ENCODE data around the gene KCNIP2.

KCNIP2 gene

DNA sequence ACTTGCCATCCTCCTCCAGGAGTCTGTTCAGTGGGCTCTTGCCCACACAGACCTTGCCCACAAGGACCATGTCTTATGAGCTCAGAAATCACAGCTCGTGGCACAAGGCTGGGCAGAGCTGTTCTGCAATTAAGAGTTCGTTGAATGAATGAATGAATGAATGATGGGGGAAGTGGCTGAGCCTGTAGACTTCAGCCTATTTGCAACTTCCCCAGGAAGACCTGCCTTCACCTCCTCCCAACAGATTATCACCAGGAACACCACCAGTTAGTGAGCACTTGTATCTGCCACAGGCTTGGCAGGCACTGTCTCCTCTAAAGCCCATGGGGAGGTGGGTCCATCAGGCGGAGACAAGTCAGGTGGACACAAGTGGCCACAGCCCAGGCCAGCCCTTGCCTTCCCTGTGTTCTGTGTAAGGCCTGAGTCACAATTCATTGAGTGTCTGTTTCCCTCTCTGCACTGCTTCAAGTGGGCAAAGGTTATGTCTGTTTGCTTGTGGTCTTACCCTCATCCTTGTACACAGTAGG lies 65.9 kb downstream of the KCNIP2 start:
- H3K4me1 ChIP-seq (ENCODE audit: control insufficient read depth, insufficient read depth, low read length), result peaks cover 54% of the 10 kb centered on the region

DNA sequence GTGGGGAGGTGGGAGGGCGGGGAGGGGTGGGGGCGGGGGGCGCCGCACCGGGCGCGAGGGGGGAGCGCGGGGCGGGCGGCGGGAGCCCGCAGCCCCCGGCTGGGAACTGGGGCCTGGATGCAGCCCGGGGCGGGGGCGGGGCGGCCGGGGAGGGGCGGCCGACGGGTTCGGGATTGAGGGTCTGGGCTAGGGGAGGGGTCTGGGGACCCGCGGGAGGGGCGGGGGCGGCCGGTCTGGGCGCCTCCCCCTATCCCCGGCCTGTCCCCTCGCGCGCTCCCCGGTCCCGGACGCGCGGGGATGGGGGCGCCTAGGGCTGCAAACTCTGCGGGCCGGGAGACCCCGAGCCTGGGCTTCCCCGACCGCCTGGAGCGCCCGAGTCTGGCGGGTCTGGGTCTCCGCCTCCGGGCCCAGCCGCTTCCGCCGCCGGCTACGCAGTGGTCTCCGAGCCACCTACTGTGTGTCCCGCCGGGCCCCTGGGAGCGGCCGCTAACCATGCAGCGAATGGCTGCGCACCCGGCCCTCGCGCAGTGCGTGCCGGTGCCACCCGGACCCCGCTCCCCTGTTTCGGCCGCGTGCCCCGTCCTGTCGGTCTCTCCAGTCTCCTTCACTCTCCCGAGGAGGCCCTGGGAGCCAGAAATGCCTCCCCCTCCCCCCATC lies 67.3 kb downstream of the KCNIP2 start:
- Histone ChIP-seq H3K27me3 (ENCODE audit: control insufficient read depth in 1 of 2, insufficient read depth in 2 of 2, low read length in 2 of 2) (peaks cover 64 to 84% of the 10 kb centered on the region in 2 donors), H3K9ac (ENCODE audit: low read length in 2 of 2) (no peak overlapping the region), H3K4me1 (ENCODE audit: control insufficient read depth, insufficient read depth, low read length) (peaks cover 41% of the 10 kb centered on the region), H3K4me3 (ENCODE audit: low read length in 2 of 2) (no peak overlapping the region), H3K27ac (ENCODE audit: low read length) (no peak overlapping the region), H3K9me3 (ENCODE audit: control insufficient read depth in 2 of 2, low read length in 2 of 2) (no peaks in the 10 kb centered on the region), H3K36me3 (ENCODE audit: control insufficient read depth in 2 of 2, insufficient read depth in 2 of 2, low read length in 2 of 2) (no peaks in the 10 kb centered on the region)

More for the DNA sequence above, 65.9 kb downstream of the KCNIP2 start:
- Histone ChIP-seq H3K9ac (ENCODE audit: low read length in 2 of 2) (no peak overlapping the region), H3K9me3 (ENCODE audit: control insufficient read depth in 2 of 2, low read length in 2 of 2) (no peaks in the 10 kb centered on the region), H3K4me3 (ENCODE audit: low read length in 2 of 2) (no peak overlapping the region), H3K36me3 (ENCODE audit: control insufficient read depth in 2 of 2, insufficient read depth in 2 of 2, low read length in 2 of 2) (no peaks in the 10 kb centered on the region), H3K27me3 (ENCODE audit: control insufficient read depth in 1 of 2, insufficient read depth in 2 of 2, low read length in 2 of 2) (peaks cover 53 to 70% of the 10 kb centered on the region in 2 donors), H3K27ac (ENCODE audit: low read length) (no peak overlapping the region)

All from stomach smooth muscle (tissue), 2 donors.